ENCODE measurements around the gene ANAPC2. TPM values are rescaled to one million over a fixed set of nuclear protein-coding genes. Genes with fewer than 3 reads are reported as not detected.

ANAPC2 gene
- total RNA-seq, 2 experiments from 2014 or later, result 60.2 to 64.1 TPM

GRCh38 chr9:137188086-137188489, 272 bp downstream of the ANAPC2 start:
- H3K4me1 Mint-ChIP-seq (ENCODE audit: low read depth), result peaks cover 42% of the 10 kb centered on the region
- H3K27me3 Mint-ChIP-seq (ENCODE audit: low read depth), result no peaks in the 10 kb centered on the region
- POLR2A ChIA-PET, result interaction anchor here (0.7 to 3.2 kb wide), 13 partner anchors 10 to 244 kb away, joined by 3 to 28 read pairs (median 4); partner anchors contain the start of genes CYSRT1, RNF208, SAPCD2 and TPRN
- CTCF ChIA-PET, result interaction anchor here (1.2 to 3.4 kb wide), 12 partner anchors 10 to 120 kb away, joined by 3 to 23 read pairs (median 5); partner anchors contain the start of genes CYSRT1, RNF208, RNF224 and TPRN
- no peaks in the 10 kb centered on the region for H3K9me3 Mint-ChIP-seq (ENCODE audit: insufficient read depth)
- ATAC-seq (no peak), DNase-seq (no peak)
- peak overlapping the region; percentile 90 for H3K4me3 Mint-ChIP-seq
- H3K27ac Mint-ChIP-seq, result peak overlapping the region; percentile 96
- H3K36me3 Mint-ChIP-seq (ENCODE audit: low read depth), result peaks cover 16% of the 10 kb centered on the region

- Mint-ChIP-seq H3K4me1 (ENCODE audit: low read depth) (peaks cover 42% of the 10 kb centered on the region), H3K27ac (peak overlapping the region; percentile 96), H3K27me3 (ENCODE audit: low read depth) (no peaks in the 10 kb centered on the region), H3K4me3 (peak overlapping the region; percentile 90), H3K36me3 (ENCODE audit: low read depth) (peaks cover 16% of the 10 kb centered on the region), H3K9me3 (ENCODE audit: insufficient read depth) (no peaks in the 10 kb centered on the region)
- DNase-seq, result no peak
- CTCF ChIA-PET, result interaction anchor here (1.2 to 3.4 kb wide), 6 partner anchors 11 to 119 kb away, joined by 3 to 23 read pairs (median 4); partner anchors contain the start of genes CYSRT1 and RNF224
- POLR2A ChIA-PET, result interaction anchor here (0.7 to 3.2 kb wide), 12 partner anchors 11 to 243 kb away, joined by 3 to 28 read pairs (median 4); partner anchors contain the start of genes CYSRT1, RNF208, SAPCD2 and TPRN
- no peak for ATAC-seq
These were observed 974 bp downstream of the ANAPC2 start for GRCh38 chr9:137187386-137187785.

- peaks cover 42% of the 10 kb centered on the region for H3K4me1 Mint-ChIP-seq (ENCODE audit: low read depth)
- H3K36me3 Mint-ChIP-seq (ENCODE audit: low read depth), result peaks cover 20% of the 10 kb centered on the region
- no peaks in the 10 kb centered on the region for H3K27me3 Mint-ChIP-seq (ENCODE audit: low read depth)
- no peaks in the 10 kb centered on the region for H3K9me3 Mint-ChIP-seq (ENCODE audit: insufficient read depth)
- DNase-seq (no peak), ATAC-seq (no peak)
- POLR2A ChIA-PET, result interaction anchor here (3.2 kb wide), 1 partner anchor 14 kb away, joined by 20 read pairs; the partner anchor contains the start of gene TPRN
- CTCF ChIA-PET, result interaction anchor here (1.7 kb wide), 1 partner anchor 50 kb away, joined by 4 read pairs; no protein-coding TSS in a partner anchor
- H3K27ac Mint-ChIP-seq, result peak overlapping the region; percentile 32
- H3K4me3 Mint-ChIP-seq, result peak overlapping the region; percentile 90
These were observed 2.0 kb downstream of the ANAPC2 start for GRCh38 chr9:137186385-137186784.

GRCh38 chr9:137185921-137186320, 2.4 kb downstream of the ANAPC2 start:
- H3K27me3 Mint-ChIP-seq (ENCODE audit: low read depth), result no peaks in the 10 kb centered on the region
- H3K4me1 Mint-ChIP-seq (ENCODE audit: low read depth), result peaks cover 40% of the 10 kb centered on the region
- no peak for ATAC-seq
- CTCF ChIA-PET, result no interaction called here
- POLR2A ChIA-PET, result no interaction called here
- no peak for DNase-seq
- no peak overlapping the region for H3K27ac Mint-ChIP-seq
- peaks cover 20% of the 10 kb centered on the region for H3K36me3 Mint-ChIP-seq (ENCODE audit: low read depth)
- H3K9me3 Mint-ChIP-seq (ENCODE audit: insufficient read depth), result no peaks in the 10 kb centered on the region
- no peak overlapping the region for H3K4me3 Mint-ChIP-seq

- Mint-ChIP-seq H3K4me1 (ENCODE audit: low read depth) (peaks cover 33% of the 10 kb centered on the region), H3K36me3 (ENCODE audit: low read depth) (peaks cover 20% of the 10 kb centered on the region), H3K27me3 (ENCODE audit: low read depth) (no peaks in the 10 kb centered on the region), H3K4me3 (no peak overlapping the region), H3K9me3 (ENCODE audit: insufficient read depth) (no peaks in the 10 kb centered on the region), H3K27ac (no peak overlapping the region)
- ATAC-seq, result no peak
- DNase-seq, result no peak
- POLR2A ChIA-PET, result no interaction called here
- CTCF ChIA-PET, result no interaction called here
These were observed 3.3 kb downstream of the ANAPC2 start for GRCh38 chr9:137184881-137185660.

- ATAC-seq (no peak), DNase-seq (no peak)
- no peaks in the 10 kb centered on the region for H3K27me3 Mint-ChIP-seq (ENCODE audit: low read depth)
- no peak overlapping the region for H3K27ac Mint-ChIP-seq
- POLR2A ChIA-PET, result interaction anchor here (0.6 kb wide), 1 partner anchor 860 kb away, joined by 3 read pairs; no protein-coding TSS in a partner anchor
- H3K4me3 Mint-ChIP-seq, result no peak overlapping the region
- no peaks in the 10 kb centered on the region for H3K9me3 Mint-ChIP-seq (ENCODE audit: insufficient read depth)
- peaks cover 25% of the 10 kb centered on the region for H3K4me1 Mint-ChIP-seq (ENCODE audit: low read depth)
- CTCF ChIA-PET, result no interaction called here
- peaks cover 17% of the 10 kb centered on the region for H3K36me3 Mint-ChIP-seq (ENCODE audit: low read depth)
These were observed 4.3 kb downstream of the ANAPC2 start for GRCh38 chr9:137183980-137184595.

GRCh38 chr9:137182836-137183235, 5.5 kb downstream of the ANAPC2 start:
- no peak overlapping the region for H3K27ac Mint-ChIP-seq
- ATAC-seq (no peak), DNase-seq (no peak)
- H3K4me1 Mint-ChIP-seq (ENCODE audit: low read depth), result peaks cover 23% of the 10 kb centered on the region
- CTCF ChIA-PET, result no interaction called here
- H3K9me3 Mint-ChIP-seq (ENCODE audit: insufficient read depth), result no peaks in the 10 kb centered on the region
- POLR2A ChIA-PET, result interaction anchor here (1.1 kb wide), 1 partner anchor 9 kb away, joined by 3 read pairs; no protein-coding TSS in a partner anchor
- no peak overlapping the region for H3K4me3 Mint-ChIP-seq
- no peaks in the 10 kb centered on the region for H3K27me3 Mint-ChIP-seq (ENCODE audit: low read depth)
- peaks cover 15% of the 10 kb centered on the region for H3K36me3 Mint-ChIP-seq (ENCODE audit: low read depth)

- no peaks in the 10 kb centered on the region for H3K9me3 Mint-ChIP-seq (ENCODE audit: insufficient read depth)
These were observed 6.7 kb downstream of the ANAPC2 start for GRCh38 chr9:137181680-137182079.

GRCh38 chr9:137180491-137180890, 7.9 kb downstream of the ANAPC2 start:
- DNase-seq (no peak), ATAC-seq (no peak)
- Mint-ChIP-seq H3K9me3 (ENCODE audit: insufficient read depth) (no peaks in the 10 kb centered on the region), H3K4me3 (no peak overlapping the region), H3K36me3 (ENCODE audit: low read depth) (peaks cover 16% of the 10 kb centered on the region), H3K27me3 (ENCODE audit: low read depth) (no peaks in the 10 kb centered on the region), H3K4me1 (ENCODE audit: low read depth) (peaks cover 3% of the 10 kb centered on the region), H3K27ac (no peak overlapping the region)
- ChIA-PET CTCF (no interaction called here), POLR2A (interaction anchor here (0.8 kb wide), 1 partner anchor 9 kb away, joined by 3 read pairs; the partner anchor contains the start of gene SSNA1)

More at GRCh38 chr9:137181680-137182079, 6.7 kb downstream of the ANAPC2 start:
- no peaks in the 10 kb centered on the region for H3K27me3 Mint-ChIP-seq (ENCODE audit: low read depth)
- H3K4me3 Mint-ChIP-seq, result no peak overlapping the region
- CTCF ChIA-PET, result no interaction called here
- peaks cover 16% of the 10 kb centered on the region for H3K36me3 Mint-ChIP-seq (ENCODE audit: low read depth)
- no peak overlapping the region for H3K27ac Mint-ChIP-seq
- H3K4me1 Mint-ChIP-seq (ENCODE audit: low read depth), result peaks cover 11% of the 10 kb centered on the region
- no peak for ATAC-seq
- POLR2A ChIA-PET, result no interaction called here
- DNase-seq, result no peak

GRCh38 chr9:137179761-137180160, 8.6 kb downstream of the ANAPC2 start:
- Mint-ChIP-seq H3K4me1 (ENCODE audit: low read depth) (peaks cover 3% of the 10 kb centered on the region), H3K9me3 (ENCODE audit: insufficient read depth) (no peaks in the 10 kb centered on the region), H3K4me3 (no peak overlapping the region), H3K27ac (no peak overlapping the region), H3K36me3 (ENCODE audit: low read depth) (peaks cover 16% of the 10 kb centered on the region), H3K27me3 (ENCODE audit: low read depth) (no peaks in the 10 kb centered on the region)
- ChIA-PET POLR2A (no interaction called here), CTCF (no interaction called here)
- DNase-seq (no peak), ATAC-seq (no peak)

GRCh38 chr9:137178939-137179630, 9.3 kb downstream of the ANAPC2 start:
- peaks cover 12% of the 10 kb centered on the region for H3K36me3 Mint-ChIP-seq (ENCODE audit: low read depth)
- no peaks in the 10 kb centered on the region for H3K4me1 Mint-ChIP-seq (ENCODE audit: low read depth)
- no peaks in the 10 kb centered on the region for H3K9me3 Mint-ChIP-seq (ENCODE audit: insufficient read depth)
- ATAC-seq (no peak), DNase-seq (no peak)
- ChIA-PET CTCF (no interaction called here), POLR2A (no interaction called here)
- H3K27ac Mint-ChIP-seq, result no peak overlapping the region
- no peaks in the 10 kb centered on the region for H3K27me3 Mint-ChIP-seq (ENCODE audit: low read depth)
- H3K4me3 Mint-ChIP-seq, result no peak overlapping the region
